Activated naive CD8-positive, alpha-beta T cell treated with anti-CD3 and anti-CD28 coated beads for 36 hours (primary cell): Measurements from ENCODE around the gene IKZF3. TPM values are rescaled to one million over a fixed set of nuclear protein-coding genes. Genes with fewer than 3 reads are reported as not detected.
A peak's percentile ranks its signal among the peaks of the same experiment; 100 is the strongest.

Experiments used
- DNase-seq: peaks from one replicate; pipeline ENCODE4 v3.0.0; 2021
- H3K27ac Mint-ChIP-seq: one replicate; pipeline ENCODE4 v1.8.0; 2022; ENCODE audit warnings: mild to moderate bottlenecking, moderate library complexity, mixed read lengths
- H3K27me3 Mint-ChIP-seq: one replicate; pipeline ENCODE4 v1.8.0; 2022; ENCODE audit warnings: mild to moderate bottlenecking, mixed read lengths
- H3K36me3 Mint-ChIP-seq: one replicate; pipeline ENCODE4 v1.8.0; 2021; ENCODE audit warnings: mild to moderate bottlenecking, mixed read lengths
- H3K4me1 Mint-ChIP-seq: one replicate; pipeline ENCODE4 v1.8.0; 2021; ENCODE audit warnings: mixed read lengths
- H3K4me3 Mint-ChIP-seq: one replicate; pipeline ENCODE4 v1.8.0; 2022; ENCODE audit warnings: mild to moderate bottlenecking, moderate library complexity, mixed read lengths
- H3K9me3 Mint-ChIP-seq: one replicate; pipeline ENCODE4 v1.8.0; 2022; ENCODE audit warnings: mixed read lengths
- total RNA-seq, 2 experiments: library from RNA; stranded (reverse); gene quantifications; one replicate each; pipeline ENCODE4 v1.2.3, GENCODE V29; 2021

IKZF3 gene
- total RNA-seq, 2 experiments from 2014 or later, result 43.9 to 44.6 TPM

DNA sequence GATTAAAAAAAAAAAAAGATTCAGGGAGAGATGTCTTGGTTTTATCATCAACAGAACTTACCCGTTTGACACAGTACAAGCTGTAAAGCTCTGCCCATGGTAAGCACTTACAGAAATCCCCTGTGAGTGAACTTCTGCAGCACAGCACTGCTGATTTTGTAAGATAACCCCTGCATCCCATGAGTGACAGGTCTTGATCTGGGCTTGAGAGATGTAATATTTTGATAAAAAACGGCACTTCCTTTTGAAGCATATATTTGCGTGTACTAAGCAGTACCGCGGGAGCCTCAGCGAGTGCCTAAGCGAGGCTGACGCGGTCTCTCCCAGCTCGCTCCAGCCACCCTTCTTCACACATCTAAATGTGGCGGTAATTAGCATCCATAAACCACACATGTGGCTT lies 50.5 kb downstream of the IKZF3 start:
- DNase-seq, result peak; percentile 56
- Mint-ChIP-seq H3K9me3 (no peaks in the 10 kb centered on the region), H3K4me1 (peaks cover 62% of the 10 kb centered on the region), H3K27me3 (no peaks in the 10 kb centered on the region), H3K4me3 (peak overlapping the region; percentile 71), H3K36me3 (peaks cover 62% of the 10 kb centered on the region), H3K27ac (peak overlapping the region; percentile 85)

GRCh38 chr17:39812466-39812865 lies 51.6 kb downstream of the IKZF3 start:
- DNase-seq, result no peak
- Mint-ChIP-seq H3K27me3 (no peaks in the 10 kb centered on the region), H3K9me3 (no peaks in the 10 kb centered on the region), H3K4me1 (peaks cover 61% of the 10 kb centered on the region), H3K36me3 (peaks cover 61% of the 10 kb centered on the region), H3K4me3 (no peak overlapping the region), H3K27ac (peak overlapping the region; percentile 66)

DNA sequence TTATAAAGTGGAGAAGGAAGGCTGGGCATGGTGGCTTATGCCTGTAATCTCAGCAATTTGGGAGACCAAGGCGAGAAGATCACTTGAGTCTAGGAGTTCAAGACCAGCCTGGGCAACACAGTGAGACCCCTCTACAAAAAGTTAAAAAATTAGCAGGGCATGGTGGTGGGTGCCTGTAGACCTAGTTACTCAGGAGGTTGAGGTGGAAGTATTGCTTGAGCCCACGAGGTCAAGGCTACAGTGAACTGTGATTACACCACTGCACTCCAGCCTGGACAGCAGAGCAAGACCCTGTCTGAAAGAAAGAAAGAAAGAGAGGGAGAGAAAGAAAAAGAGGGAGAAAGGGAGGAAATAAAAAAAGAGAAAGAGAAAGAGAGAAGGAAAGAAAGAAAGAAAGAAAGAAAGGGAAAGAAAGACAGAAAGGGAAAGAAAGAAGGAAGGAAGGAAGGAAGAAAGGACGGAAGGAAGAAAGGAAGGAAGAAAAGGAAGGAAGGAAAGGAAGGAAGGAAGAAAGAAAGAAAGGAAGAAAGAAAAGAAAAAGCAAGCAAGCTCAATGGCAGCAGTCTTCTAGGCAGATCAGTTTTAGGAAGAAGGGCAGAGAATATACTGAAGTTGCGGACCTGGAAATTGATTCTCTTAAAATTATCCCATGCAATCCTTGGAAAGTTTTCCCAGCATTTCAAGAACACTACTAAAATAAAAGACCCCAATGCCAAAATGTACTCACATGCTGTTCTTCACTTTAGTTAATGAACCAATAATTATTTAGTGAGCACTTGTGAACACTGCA lies 53.0 kb downstream of the IKZF3 start:
- H3K27ac Mint-ChIP-seq, result peak overlapping the region; percentile 40
- no peaks in the 10 kb centered on the region for H3K9me3 Mint-ChIP-seq
- no peak overlapping the region for H3K4me3 Mint-ChIP-seq
- no peak for DNase-seq
- peaks cover 56% of the 10 kb centered on the region for H3K36me3 Mint-ChIP-seq
- peaks cover 68% of the 10 kb centered on the region for H3K4me1 Mint-ChIP-seq
- H3K27me3 Mint-ChIP-seq, result no peaks in the 10 kb centered on the region

- H3K4me1 Mint-ChIP-seq, result peaks cover 66% of the 10 kb centered on the region
- H3K27ac Mint-ChIP-seq, result no peak overlapping the region
- no peak overlapping the region for H3K4me3 Mint-ChIP-seq
- H3K27me3 Mint-ChIP-seq, result no peaks in the 10 kb centered on the region
- no peaks in the 10 kb centered on the region for H3K9me3 Mint-ChIP-seq
- DNase-seq, result no peak
- H3K36me3 Mint-ChIP-seq, result peaks cover 48% of the 10 kb centered on the region
These were observed 54.9 kb downstream of the IKZF3 start for GRCh38 chr17:39809221-39809620.

DNA sequence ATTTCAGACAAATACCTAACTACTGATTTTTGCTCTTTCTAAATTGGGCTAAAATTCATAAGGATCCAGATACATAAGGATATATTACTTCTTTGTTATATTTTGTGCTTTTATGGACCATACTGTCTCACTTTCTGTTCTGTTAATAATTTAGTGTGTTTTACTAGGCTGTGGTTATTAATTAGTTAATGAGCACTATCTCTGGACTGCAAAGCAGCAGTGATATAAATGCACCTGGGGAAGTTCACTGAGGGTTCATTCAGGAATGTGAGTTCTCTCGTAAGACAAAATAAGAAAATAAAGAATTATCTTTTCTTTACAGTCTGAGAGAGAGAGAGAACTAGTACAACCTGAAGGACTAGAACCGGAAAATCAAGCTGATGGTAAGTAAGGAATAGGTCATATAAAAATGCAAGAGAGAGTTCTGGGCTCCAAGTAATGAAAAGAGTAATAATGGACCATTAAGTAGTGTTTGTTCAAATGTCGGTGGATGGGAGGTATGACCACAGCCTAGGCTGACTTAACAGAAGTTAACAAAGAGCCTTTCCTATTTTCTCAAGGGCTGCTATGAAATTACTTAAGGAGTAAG lies 55.6 kb downstream of the IKZF3 start:
- H3K27ac Mint-ChIP-seq, result no peak overlapping the region
- H3K4me1 Mint-ChIP-seq, result peaks cover 58% of the 10 kb centered on the region
- H3K9me3 Mint-ChIP-seq, result no peaks in the 10 kb centered on the region
- H3K27me3 Mint-ChIP-seq, result no peaks in the 10 kb centered on the region
- peaks cover 44% of the 10 kb centered on the region for H3K36me3 Mint-ChIP-seq
- no peak overlapping the region for H3K4me3 Mint-ChIP-seq
- DNase-seq, result no peak

- no peak for DNase-seq
- Mint-ChIP-seq H3K36me3 (peaks cover 33% of the 10 kb centered on the region), H3K4me1 (peaks cover 55% of the 10 kb centered on the region), H3K27ac (no peak overlapping the region), H3K9me3 (no peaks in the 10 kb centered on the region), H3K27me3 (no peaks in the 10 kb centered on the region), H3K4me3 (no peak overlapping the region)
These were observed 59.3 kb downstream of the IKZF3 start for GRCh38 chr17:39804839-39805238.

GRCh38 chr17:39801055-39801454 lies 63.1 kb downstream of the IKZF3 start:
- peak overlapping the region; percentile 42 for H3K4me3 Mint-ChIP-seq
- no peak for DNase-seq
- H3K36me3 Mint-ChIP-seq, result peaks cover 40% of the 10 kb centered on the region
- no peaks in the 10 kb centered on the region for H3K27me3 Mint-ChIP-seq
- peaks cover 57% of the 10 kb centered on the region for H3K4me1 Mint-ChIP-seq
- H3K9me3 Mint-ChIP-seq, result peaks cover 1% of the 10 kb centered on the region
- H3K27ac Mint-ChIP-seq, result peak overlapping the region; percentile 83

GRCh38 chr17:39800540-39800939 lies 63.6 kb downstream of the IKZF3 start:
- peak overlapping the region; percentile 42 for H3K4me3 Mint-ChIP-seq
- H3K4me1 Mint-ChIP-seq, result peaks cover 52% of the 10 kb centered on the region
- H3K27me3 Mint-ChIP-seq, result no peaks in the 10 kb centered on the region
- peak; percentile 57 for DNase-seq
- H3K36me3 Mint-ChIP-seq, result peaks cover 40% of the 10 kb centered on the region
- peak overlapping the region; percentile 83 for H3K27ac Mint-ChIP-seq
- peaks cover 1% of the 10 kb centered on the region for H3K9me3 Mint-ChIP-seq

DNA sequence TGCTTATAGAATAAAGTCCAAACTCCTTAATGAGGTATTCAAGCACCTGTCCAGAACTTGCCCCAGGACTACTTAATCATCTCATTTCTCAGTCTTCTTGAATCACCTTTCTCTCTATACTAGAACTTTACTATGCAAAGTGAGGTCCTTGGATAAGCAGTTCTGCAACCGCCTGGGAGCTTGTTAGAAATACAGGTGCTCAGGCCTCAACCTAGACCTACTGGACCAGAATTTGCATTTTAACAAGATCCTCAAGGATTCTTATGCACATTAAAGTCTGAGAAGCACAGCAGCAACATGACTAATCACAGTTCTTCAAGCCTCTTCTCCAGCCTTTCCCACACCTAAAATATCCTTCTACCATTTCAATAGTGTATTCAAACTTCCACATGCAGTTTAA lies 64.7 kb downstream of the IKZF3 start:
- Mint-ChIP-seq H3K9me3 (peaks cover 1% of the 10 kb centered on the region), H3K4me3 (no peak overlapping the region), H3K27me3 (no peaks in the 10 kb centered on the region), H3K36me3 (peaks cover 39% of the 10 kb centered on the region), H3K27ac (peak overlapping the region; percentile 26), H3K4me1 (peaks cover 51% of the 10 kb centered on the region)
- no peak for DNase-seq

DNA sequence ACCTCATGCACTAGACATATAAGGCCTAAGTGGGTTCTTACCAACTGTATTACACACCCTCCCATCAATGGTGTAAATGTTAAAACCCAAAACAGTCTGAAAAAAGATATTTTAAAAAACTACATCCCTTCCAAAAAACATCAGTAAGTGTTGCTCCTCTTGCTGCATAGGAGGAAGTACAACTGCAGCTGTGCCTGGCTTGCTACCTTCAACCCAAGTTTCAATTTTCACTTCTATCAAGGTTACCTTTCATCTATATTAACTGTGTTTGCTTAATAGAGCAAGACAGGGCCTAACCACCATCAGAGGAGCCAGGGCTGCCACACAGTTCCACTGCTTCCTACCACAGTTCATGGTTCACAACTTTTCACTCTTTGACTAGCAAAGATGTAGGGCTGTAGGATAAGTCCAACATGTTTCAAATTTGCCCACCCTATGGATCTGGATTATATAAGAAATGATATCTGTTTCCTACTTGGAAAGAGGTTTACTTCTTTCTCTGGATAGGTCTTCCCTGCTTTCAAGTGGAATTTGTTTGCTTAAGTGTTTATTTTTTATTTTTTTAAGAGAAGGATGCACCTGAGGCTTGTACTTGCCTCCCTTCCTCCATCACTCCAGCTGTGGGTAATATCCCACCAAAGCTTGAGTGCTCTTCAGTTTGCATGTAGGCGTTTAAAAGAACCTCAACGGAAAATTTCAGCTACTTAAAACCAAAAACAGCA lies 69.7 kb downstream of the IKZF3 start:
- Mint-ChIP-seq H3K27me3 (no peaks in the 10 kb centered on the region), H3K27ac (peak overlapping the region; percentile 84), H3K4me1 (peaks cover 72% of the 10 kb centered on the region), H3K36me3 (peaks cover 49% of the 10 kb centered on the region), H3K9me3 (peaks cover 1% of the 10 kb centered on the region), H3K4me3 (peak overlapping the region; percentile 65)
- peak; percentile 40 for DNase-seq

- peaks cover 50% of the 10 kb centered on the region for H3K36me3 Mint-ChIP-seq
- no peak for DNase-seq
- peak overlapping the region; percentile 56 for H3K4me3 Mint-ChIP-seq
- H3K27me3 Mint-ChIP-seq, result no peaks in the 10 kb centered on the region
- peaks cover 1% of the 10 kb centered on the region for H3K9me3 Mint-ChIP-seq
- H3K27ac Mint-ChIP-seq, result peak overlapping the region; percentile 84
- H3K4me1 Mint-ChIP-seq, result peaks cover 63% of the 10 kb centered on the region
These were observed 70.7 kb downstream of the IKZF3 start for GRCh38 chr17:39793301-39793872.

DNA sequence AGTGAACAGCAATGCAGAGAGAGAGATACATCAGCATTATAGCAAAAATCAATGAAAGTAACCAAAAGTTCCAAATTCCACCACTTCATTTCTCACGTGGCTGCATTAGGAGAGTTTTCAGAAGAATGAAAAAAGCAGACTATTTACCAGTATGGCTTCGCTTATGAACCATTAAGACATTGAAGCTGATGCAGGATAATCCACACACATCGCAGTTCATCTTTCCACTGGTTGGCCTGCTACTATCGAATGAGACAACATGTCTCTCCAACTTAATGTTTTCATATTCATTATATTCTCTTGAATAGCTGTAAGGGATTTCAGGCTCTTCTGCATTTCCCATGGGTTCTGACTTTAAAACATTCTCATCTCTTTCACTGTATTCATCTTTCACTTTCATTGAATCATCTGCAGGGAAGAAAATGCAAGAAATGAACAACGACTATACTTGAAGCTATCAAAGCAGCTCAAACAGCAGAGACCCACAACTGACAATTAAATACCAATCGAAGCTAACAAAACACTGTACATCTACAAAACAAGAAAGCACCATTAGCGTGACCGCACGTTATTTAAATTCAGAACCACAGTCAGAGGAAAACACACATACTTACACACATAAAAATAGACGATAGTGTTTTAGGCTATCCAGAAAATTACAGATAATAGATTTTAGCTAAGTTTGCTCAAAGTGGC lies 71.4 kb downstream of the IKZF3 start:
- peaks cover 60% of the 10 kb centered on the region for H3K4me1 Mint-ChIP-seq
- H3K36me3 Mint-ChIP-seq, result peaks cover 49% of the 10 kb centered on the region
- H3K9me3 Mint-ChIP-seq, result peaks cover 1% of the 10 kb centered on the region
- DNase-seq, result no peak
- H3K27me3 Mint-ChIP-seq, result no peaks in the 10 kb centered on the region
- H3K4me3 Mint-ChIP-seq, result peak overlapping the region; percentile 50
- peak overlapping the region; percentile 84 for H3K27ac Mint-ChIP-seq

DNA sequence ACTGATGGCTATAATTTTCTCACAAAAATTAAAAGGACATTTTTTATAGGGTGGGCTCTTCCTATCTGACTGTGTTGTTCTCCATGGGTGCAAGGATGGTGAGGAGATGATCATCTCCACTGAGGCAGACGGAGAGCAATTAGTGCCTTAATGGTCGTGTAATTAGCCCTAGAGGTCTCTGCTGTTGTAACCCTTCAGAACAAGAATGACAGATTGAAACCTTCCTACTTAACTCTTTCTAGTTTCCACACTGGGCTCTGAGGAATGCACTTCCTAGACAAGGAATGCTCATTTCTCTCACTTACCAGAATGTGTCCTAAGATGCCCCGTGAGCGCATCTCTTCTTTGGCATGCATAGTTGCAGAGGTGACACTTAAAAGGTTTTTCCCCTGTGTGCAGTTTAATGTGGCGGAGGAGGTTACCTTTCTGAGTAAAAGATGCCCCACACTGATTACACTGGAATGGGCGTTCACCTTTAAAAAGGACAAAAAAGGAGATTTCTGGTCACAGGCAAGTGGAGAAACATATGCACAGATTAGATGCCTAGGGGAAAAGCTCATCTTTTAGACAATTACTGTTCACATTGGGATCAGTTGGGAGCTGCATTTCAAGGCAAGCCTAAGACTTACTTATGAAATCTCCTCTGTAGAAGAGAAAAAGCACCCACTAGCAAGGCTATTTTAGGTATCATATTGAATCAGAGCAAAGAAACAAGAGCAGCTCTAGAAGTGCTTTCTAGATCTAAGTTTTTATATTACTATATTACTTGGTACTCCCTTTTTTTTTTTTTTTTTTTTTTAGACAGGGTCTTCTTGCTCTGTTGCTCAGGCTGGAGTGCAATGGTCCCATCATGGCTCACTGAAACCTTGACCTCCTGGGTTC lies 72.8 kb downstream of the IKZF3 start:
- no peaks in the 10 kb centered on the region for H3K27me3 Mint-ChIP-seq
- peaks cover 64% of the 10 kb centered on the region for H3K4me1 Mint-ChIP-seq
- peak overlapping the region; percentile 77 for H3K27ac Mint-ChIP-seq
- peaks cover 53% of the 10 kb centered on the region for H3K36me3 Mint-ChIP-seq
- H3K4me3 Mint-ChIP-seq, result peak overlapping the region; percentile 51
- peak; percentile 47 for DNase-seq
- H3K9me3 Mint-ChIP-seq, result no peaks in the 10 kb centered on the region
